ENCODE results near the gene FREM3. TPM values are rescaled to one million over a fixed set of nuclear protein-coding genes. Genes with fewer than 3 reads are reported as not detected.

FREM3 gene
- not detected in 5 replicates for total RNA-seq (2022; extraction: Qiagen RNA extraction)

GRCh38 chr4:143700416-143701352 is at the start of gene FREM3:
Gene FREM3 (minus strand): TSS chr4:143700675. CDS start chr4:143700675, 0 bp downstream.

Other genes with a start within 250 kb of the FREM3 start
- 15.6 to 29.0 TPM (median 20.2 TPM) in 5 replicates for gene SMARCA5, start 187.0 kb downstream of the FREM3 start, total RNA-seq (2022; extraction: Qiagen RNA extraction)
- not detected in 5 replicates for gene GYPE, start 204.9 kb upstream of the FREM3 start, total RNA-seq (2022; extraction: Qiagen RNA extraction)

Measured in A549 treated with Hydrocortisone at 1 μM for 4 hours (cell line).